GM23248 (cell line): ENCODE data around the gene MKI67. TPM values are rescaled to one million over a fixed set of nuclear protein-coding genes. Genes with fewer than 3 reads are reported as not detected.
A peak's percentile ranks its signal among the peaks of the same experiment; 100 is the strongest.
"Not testable (repeated sequence)": the region's sequence is repeated elsewhere in the genome, so short reads cannot be mapped to it uniquely, and the experiment has no call there.

Experiments
- DNase-seq: peaks from one replicate; pipeline ENCODE4 v3.0.0-alpha.2; 2015
- H2AFZ ChIP-seq: fragments of 200-600 bp; sonication (generic); 2 replicates; pipeline ENCODE4 v1.6.1; 2016; ENCODE audit warnings: antibody characterized with exemption
- H3F3A ChIP-seq: fragments of 200-600 bp; sonication (generic); 2 replicates; pipeline ENCODE4 v1.6.1; 2016; ENCODE audit warnings: mild to moderate bottlenecking, antibody characterized with exemption, mixed run types; ENCODE audit not compliant: insufficient read depth
- H3K27ac ChIP-seq: fragments of 200-600 bp; sonication (generic); 2 replicates; pipeline ENCODE4 v1.5.1; 2016; ENCODE audit warnings: mild to moderate bottlenecking
- H3K27me3 ChIP-seq: fragments of 200-600 bp; sonication (generic); replicated peaks from 2 replicates; pipeline ENCODE4 v1.6.1; 2016; ENCODE audit warnings: mild to moderate bottlenecking; ENCODE audit not compliant: insufficient read depth
- H3K36me3 ChIP-seq: fragments of 200-600 bp; sonication (generic); 2 replicates; pipeline ENCODE4 v1.6.1; 2016; ENCODE audit warnings: low read depth, mild to moderate bottlenecking
- H3K4me1 ChIP-seq: fragments of 200-600 bp; sonication (generic); 2 replicates; pipeline ENCODE4 v1.6.1; 2016; ENCODE audit warnings: mild to moderate bottlenecking; ENCODE audit not compliant: insufficient read depth
- H3K4me2 ChIP-seq: fragments of 200-600 bp; sonication (generic); one replicate; pipeline ENCODE4 v1.6.1; 2016; ENCODE audit warnings: mild to moderate bottlenecking; ENCODE audit not compliant: unreplicated experiment
- H3K4me3 ChIP-seq: fragments of 200-600 bp; sonication (generic); 2 replicates; pipeline ENCODE4 v1.5.1; 2016; ENCODE audit warnings: mild to moderate bottlenecking
- H3K79me2 ChIP-seq: fragments of 200-600 bp; sonication (generic); 2 replicates; pipeline ENCODE4 v1.6.1; 2016; ENCODE audit warnings: mild to moderate bottlenecking; ENCODE audit not compliant: insufficient read depth
- H3K9ac ChIP-seq: fragments of 200-600 bp; sonication (generic); 2 replicates; pipeline ENCODE4 v1.6.1; 2016; ENCODE audit warnings: mild to moderate bottlenecking
- H3K9me2 ChIP-seq: fragments of 200-600 bp; sonication (generic); 2 replicates; pipeline ENCODE4 v1.6.1; 2016; ENCODE audit warnings: mixed run types, mild to moderate bottlenecking, moderate library complexity; ENCODE audit not compliant: insufficient read depth
- H3K9me3 ChIP-seq: fragments of 200-600 bp; sonication (generic); one replicate; pipeline ENCODE4 v1.6.1; 2017; ENCODE audit warnings: low read depth
- H4K20me1 ChIP-seq: fragments of 200-600 bp; sonication (generic); 2 replicates; pipeline ENCODE4 v1.6.0; 2016; ENCODE audit not compliant: insufficient read depth
- EZH2 ChIP-seq: fragments of 200-600 bp; sonication (generic); IDR thresholded peaks from 2 replicates; pipeline ENCODE4 v1.6.1; 2018; ENCODE audit warnings: antibody characterized with exemption, mild to moderate bottlenecking; ENCODE audit not compliant: insufficient read depth, poor library complexity, severe bottlenecking
- EZH2phosphoT487 ChIP-seq: fragments of 200-600 bp; sonication (generic); IDR thresholded peaks from 2 replicates; pipeline ENCODE4 v1.6.1; 2018; ENCODE audit warnings: antibody characterized with exemption, moderate library complexity, mild to moderate bottlenecking, low read depth; ENCODE audit not compliant: insufficient read depth
- WGBS, 2 experiments: methylation state at CpG; one replicate each; pipeline ENCODE4 v1.1.6; 2015 to 2017; ENCODE audit warnings: low lambda C conversion rate in 2 of 2, low coverage in 1 of 2; ENCODE audit errors: missing lambda C conversion rate in 2 of 2; 5-methylcytosine and 5-hydroxymethylcytosine counted together
- in situ Hi-C: fragments of 300-500 bp; cut with MboI; formaldehyde crosslinking; loops from 2 replicates; pipeline ENCODE4 v1.15.0; 2020
- polyA plus RNA-seq: library from polyadenylated mRNA; unstranded; fragments of >200 nt; fragmentation: Nextera tagmentation; extraction: Ambion mirVana; gene quantifications from 2 replicates; pipeline ENCODE4 v1.2.1, GENCODE V29; 2016
- total RNA-seq: library from RNA; depleted of rRNA; stranded (reverse); fragments of >200 nt; shearing (Covaris generic); gene quantifications from 2 replicates; pipeline ENCODE4 v1.2.3, GENCODE V29; 2014

Gene MKI67
- total and polyA plus RNA-seq, 2 experiments from 2014 or later, result 12.2 to 22.5 TPM

DNA sequence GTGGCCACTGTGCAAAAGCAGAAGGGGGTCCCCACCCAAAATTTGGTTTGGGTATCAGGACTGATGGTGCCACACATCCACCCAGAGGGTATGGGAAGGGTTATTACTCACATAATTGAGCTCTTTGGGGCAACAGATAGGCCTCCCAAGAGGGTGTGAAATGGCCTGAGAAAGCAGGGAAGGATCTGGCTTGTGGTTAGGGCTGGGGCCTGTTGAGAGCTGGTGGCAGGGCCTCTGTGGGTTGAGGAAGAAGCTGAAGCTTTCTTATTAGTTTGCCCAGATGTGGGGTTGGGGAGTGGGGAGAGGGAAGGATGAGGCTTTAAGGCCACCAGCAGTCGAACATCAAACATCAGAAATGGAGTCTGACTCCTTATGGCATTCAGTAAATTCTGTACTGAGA is 18.3 kb upstream of the MKI67 start:
- H3K9ac ChIP-seq, result no peak overlapping the region
- no peaks in the 10 kb centered on the region for H4K20me1 ChIP-seq
- no peak overlapping the region for H3K4me2 ChIP-seq
- 40 to 71% methylated on average over 1 of the region's 1 CpG for WGBS, 2 experiments
- H3K27ac ChIP-seq, result no peak overlapping the region
- no peaks in the 10 kb centered on the region for H3K36me3 ChIP-seq
- no peak for DNase-seq
- no peak overlapping the region for H3K4me3 ChIP-seq
- H3F3A ChIP-seq, result peaks cover 14% of the 10 kb centered on the region; the same call in 1 of the 2 replicates
- in situ Hi-C loops, result no loop called here
- H3K4me1 ChIP-seq, result peaks cover 8% of the 10 kb centered on the region
- H3K9me2 ChIP-seq, result no peaks in the 10 kb centered on the region
- no peaks in the 10 kb centered on the region for H3K79me2 ChIP-seq
- H2AFZ ChIP-seq, result no peak overlapping the region
- TF ChIP-seq EZH2 (no peak), EZH2phosphoT487 (no peak)
- peaks cover 20% of the 10 kb centered on the region for H3K27me3 ChIP-seq
- no peaks in the 10 kb centered on the region for H3K9me3 ChIP-seq

DNA sequence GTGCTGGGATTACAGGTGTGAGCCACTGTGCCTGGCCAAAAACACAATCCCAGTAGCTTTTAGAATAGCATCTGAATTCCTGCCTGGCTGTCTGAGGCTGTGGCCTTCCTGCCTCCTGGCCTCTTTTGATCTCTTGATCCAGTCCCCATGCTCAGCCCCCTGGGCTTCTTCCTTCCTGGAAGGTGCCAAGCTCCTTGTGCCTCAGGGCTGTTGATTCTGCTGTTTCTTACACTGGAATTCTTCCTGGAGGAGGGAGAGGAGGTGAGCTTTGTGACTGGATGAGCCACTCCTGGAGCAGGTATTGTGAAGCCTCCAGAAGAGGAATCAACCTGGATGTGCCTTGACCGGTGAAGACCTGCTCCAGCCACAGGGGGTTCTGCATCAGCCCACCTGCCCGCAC is 17.3 kb upstream of the MKI67 start:
- DNase-seq, result no peak
- Histone ChIP-seq H3K4me3 (no peak overlapping the region), H3K27me3 (peaks cover 20% of the 10 kb centered on the region), H3K79me2 (no peaks in the 10 kb centered on the region), H3K36me3 (no peaks in the 10 kb centered on the region), H3K4me1 (peaks cover 8% of the 10 kb centered on the region), H3K9me3 (no peaks in the 10 kb centered on the region), H3K9me2 (no peaks in the 10 kb centered on the region), H3F3A (peaks cover 10% of the 10 kb centered on the region; the same call in 1 of the 2 replicates), H3K9ac (no peak overlapping the region), H3K4me2 (no peak overlapping the region), H4K20me1 (no peaks in the 10 kb centered on the region), H2AFZ (no peak overlapping the region), H3K27ac (no peak overlapping the region)
- 65 to 72% methylated on average over 2 of the region's 2 CpGs for WGBS, 2 experiments
- TF ChIP-seq EZH2phosphoT487 (no peak), EZH2 (no peak)
- in situ Hi-C loops, result no loop called here

DNA sequence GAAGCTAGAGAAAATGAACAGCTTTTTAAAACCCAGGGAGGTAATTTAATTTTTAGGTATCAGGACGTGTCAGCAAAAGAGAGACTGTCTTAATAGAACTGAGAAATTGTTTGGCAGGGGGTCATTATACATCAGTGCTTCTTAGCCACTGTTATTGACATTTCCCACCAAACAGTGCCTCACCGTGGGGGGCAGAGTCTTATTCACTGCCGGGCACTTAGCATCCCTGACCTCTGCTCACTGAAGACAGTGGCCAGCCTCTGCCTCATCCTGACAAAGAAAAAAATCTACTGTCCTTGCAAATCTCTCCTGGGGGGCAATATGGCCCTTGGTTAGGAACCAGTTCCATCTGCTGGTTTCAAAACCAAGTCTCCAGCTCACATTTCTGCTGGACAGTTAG is 14.2 kb upstream of the MKI67 start:
- in situ Hi-C loops, result no loop called here
- Histone ChIP-seq H3K36me3 (no peaks in the 10 kb centered on the region), H3K27ac (no peak overlapping the region), H3K4me1 (no peaks in the 10 kb centered on the region), H3F3A (no peaks in the 10 kb centered on the region), H3K9ac (no peak overlapping the region), H2AFZ (no peak overlapping the region), H3K9me3 (no peaks in the 10 kb centered on the region), H3K4me2 (no peak overlapping the region), H4K20me1 (no peaks in the 10 kb centered on the region), H3K9me2 (no peaks in the 10 kb centered on the region), H3K79me2 (no peaks in the 10 kb centered on the region), H3K27me3 (peaks cover 15% of the 10 kb centered on the region), H3K4me3 (no peak overlapping the region)
- TF ChIP-seq EZH2, result no peak
- WGBS, 2 experiments, result 68 to 72% methylated on average over 3 of the region's 3 CpGs
- DNase-seq, result no peak

DNA sequence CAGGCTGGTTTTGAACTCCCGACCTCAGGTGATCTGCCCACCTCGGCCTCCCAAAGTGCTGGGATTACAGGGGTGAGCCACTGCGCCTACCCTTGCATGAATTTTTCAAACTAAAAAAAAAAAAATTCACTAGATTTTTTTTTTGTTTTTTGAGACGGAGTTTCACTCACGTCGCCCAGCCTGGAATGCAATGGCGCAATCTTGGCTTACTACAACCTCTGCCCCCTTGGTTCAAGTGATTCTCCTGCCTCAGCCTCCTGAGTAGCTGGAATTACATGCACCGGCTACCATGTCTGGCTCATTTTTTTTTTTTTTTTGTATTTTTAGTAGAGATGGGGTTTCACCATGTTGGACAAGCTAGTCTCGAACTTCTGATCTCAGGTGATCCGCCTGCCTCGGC is 12.2 kb upstream of the MKI67 start:
- H3F3A ChIP-seq, H3K79me2 ChIP-seq, DNase-seq, H3K27ac ChIP-seq, H3K9ac ChIP-seq, H3K4me1 ChIP-seq, H3K4me3 ChIP-seq, H3K9me2 ChIP-seq, H2AFZ ChIP-seq, in situ Hi-C loops, H3K9me3 ChIP-seq, H4K20me1 ChIP-seq, H3K36me3 ChIP-seq, H3K27me3 ChIP-seq, H3K4me2 ChIP-seq: not testable (repeated sequence)
- 85 to 93% methylated on average over 11 of the region's 11 CpGs for WGBS, 2 experiments

DNA sequence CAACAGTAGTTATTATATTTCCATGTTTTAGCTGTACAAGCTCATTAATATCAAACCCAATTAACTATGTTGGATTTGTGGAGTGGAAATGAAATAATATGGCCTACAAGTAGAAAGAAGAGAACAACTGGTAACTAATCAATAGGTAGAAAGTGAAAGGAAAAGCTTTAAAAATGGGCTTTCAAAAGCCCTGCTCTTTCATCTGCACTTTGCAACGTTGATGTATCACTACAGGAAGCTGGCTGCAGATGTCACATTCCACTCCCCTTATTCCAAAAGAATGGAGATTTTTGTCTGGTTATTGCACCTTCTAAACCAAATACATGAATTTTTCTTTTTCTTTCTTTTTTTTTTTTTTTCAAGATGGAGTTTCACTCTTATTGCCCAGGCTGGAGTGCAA is 11.7 kb upstream of the MKI67 start:
- Histone ChIP-seq H3K9me2 (no peaks in the 10 kb centered on the region), H3K4me3 (no peak overlapping the region), H3K79me2 (no peaks in the 10 kb centered on the region), H2AFZ (no peak overlapping the region), H3K4me2 (no peak overlapping the region), H3K27me3 (peaks cover 5% of the 10 kb centered on the region), H3K36me3 (no peaks in the 10 kb centered on the region), H3K27ac (no peak overlapping the region), H4K20me1 (no peaks in the 10 kb centered on the region), H3K9ac (no peak overlapping the region), H3F3A (no peaks in the 10 kb centered on the region), H3K9me3 (no peaks in the 10 kb centered on the region), H3K4me1 (no peaks in the 10 kb centered on the region)
- in situ Hi-C loops, result no loop called here
- TF ChIP-seq EZH2 (no peak), EZH2phosphoT487 (no peak)
- peak; percentile 52 for DNase-seq
- 7 to 9% methylated on average over 1 of the region's 1 CpG for WGBS, 2 experiments
